GM12801 (cell line): ENCODE measurements around the gene SERPINB13.

Source experiments
- TF ChIP-seq, protein P1 (sequence below): IDR thresholded peaks from one replicate; pipeline ENCODE4 v1.5.1; 2011; ENCODE audit warnings: control low read depth; ENCODE audit not compliant: insufficient read length; ENCODE audit errors: extremely low read depth

SERPINB13 gene

DNA sequence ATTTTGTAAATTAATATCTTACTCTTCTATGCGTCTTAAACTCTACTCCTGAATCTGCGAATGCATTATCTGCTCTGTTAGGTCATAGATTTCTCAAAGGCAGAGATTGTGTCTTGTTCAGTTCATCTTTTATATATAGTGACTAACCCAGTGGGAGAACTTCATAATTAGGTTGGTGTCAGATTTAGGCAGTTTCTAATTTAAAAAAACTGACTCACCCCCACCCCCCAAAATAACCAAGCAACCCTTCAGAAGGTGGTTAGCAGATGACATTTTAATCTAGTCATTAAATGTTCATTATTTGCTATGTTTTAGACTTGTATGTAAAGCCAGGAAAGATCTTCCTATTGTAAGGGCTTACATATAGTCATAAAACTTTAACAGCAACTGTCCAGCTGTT, 34.6 kb upstream of the SERPINB13 start:
- TF ChIP-seq, protein P1, sequence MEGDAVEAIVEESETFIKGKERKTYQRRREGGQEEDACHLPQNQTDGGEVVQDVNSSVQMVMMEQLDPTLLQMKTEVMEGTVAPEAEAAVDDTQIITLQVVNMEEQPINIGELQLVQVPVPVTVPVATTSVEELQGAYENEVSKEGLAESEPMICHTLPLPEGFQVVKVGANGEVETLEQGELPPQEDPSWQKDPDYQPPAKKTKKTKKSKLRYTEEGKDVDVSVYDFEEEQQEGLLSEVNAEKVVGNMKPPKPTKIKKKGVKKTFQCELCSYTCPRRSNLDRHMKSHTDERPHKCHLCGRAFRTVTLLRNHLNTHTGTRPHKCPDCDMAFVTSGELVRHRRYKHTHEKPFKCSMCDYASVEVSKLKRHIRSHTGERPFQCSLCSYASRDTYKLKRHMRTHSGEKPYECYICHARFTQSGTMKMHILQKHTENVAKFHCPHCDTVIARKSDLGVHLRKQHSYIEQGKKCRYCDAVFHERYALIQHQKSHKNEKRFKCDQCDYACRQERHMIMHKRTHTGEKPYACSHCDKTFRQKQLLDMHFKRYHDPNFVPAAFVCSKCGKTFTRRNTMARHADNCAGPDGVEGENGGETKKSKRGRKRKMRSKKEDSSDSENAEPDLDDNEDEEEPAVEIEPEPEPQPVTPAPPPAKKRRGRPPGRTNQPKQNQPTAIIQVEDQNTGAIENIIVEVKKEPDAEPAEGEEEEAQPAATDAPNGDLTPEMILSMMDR, result no peak

DNA sequence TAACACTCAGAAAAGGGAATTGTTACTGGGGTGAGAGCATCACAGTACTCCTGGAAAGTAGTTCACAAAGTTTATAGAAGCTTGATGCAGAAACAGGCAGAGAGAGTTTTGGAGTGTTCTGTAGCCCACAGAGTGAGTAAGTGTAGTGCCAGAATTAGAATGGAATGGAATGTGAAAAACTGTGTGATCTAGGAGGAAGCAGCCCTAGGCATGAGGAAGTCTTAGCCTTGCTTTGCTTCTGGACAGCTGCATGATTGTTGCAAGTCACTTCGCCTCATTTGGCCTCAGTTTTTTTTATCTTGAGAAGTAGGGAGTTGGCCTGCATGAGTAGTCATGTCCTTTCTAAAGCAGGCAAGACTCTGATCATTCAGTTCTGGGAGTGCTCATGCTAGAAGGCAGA, 34.1 kb upstream of the SERPINB13 start:
- TF ChIP-seq, protein P1, result no peak

DNA sequence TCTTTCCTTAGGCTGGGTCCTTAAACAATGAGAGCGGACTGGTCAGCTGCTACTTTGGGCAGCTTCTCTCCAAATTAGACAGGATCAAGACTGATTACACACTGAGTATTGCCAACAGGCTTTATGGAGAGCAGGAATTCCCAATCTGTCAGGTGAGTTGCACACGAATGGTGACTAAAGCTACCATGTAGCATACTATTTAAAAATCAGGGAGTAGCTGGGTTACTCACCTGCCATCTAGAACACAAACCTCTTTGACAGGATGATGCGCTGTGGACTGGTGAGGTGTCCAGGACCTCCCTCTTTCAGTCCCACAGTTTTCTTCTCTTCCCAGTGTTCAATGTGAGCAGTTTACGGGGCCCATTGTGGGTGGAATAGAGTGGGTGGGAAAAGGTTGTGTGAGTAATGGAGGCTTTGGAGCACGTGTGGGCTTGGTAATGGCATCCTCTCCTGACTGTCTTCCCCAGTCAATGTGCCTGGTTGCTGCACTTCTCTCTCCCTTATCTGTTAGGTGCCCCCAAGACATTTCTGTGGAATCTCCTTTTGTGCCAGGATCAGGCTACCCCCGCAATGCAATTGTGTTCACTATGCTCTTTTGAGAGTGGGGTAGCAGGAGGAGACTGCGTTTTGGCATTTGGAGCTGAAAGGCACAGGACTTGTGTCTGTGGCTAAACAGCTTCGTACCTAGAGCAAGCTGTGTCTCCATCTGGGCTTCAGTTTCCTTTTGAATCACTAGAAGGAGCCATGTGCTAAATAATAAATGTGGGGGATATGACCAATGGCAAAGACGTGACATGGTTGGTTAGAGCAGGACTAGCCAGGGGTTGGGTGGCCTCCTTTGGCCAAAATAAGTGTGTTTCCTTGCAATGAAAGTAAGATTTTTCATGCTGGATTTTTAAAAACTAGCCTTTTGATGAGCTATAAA, 27.3 kb upstream of the SERPINB13 start:
- TF ChIP-seq, protein P1, result no peak

DNA sequence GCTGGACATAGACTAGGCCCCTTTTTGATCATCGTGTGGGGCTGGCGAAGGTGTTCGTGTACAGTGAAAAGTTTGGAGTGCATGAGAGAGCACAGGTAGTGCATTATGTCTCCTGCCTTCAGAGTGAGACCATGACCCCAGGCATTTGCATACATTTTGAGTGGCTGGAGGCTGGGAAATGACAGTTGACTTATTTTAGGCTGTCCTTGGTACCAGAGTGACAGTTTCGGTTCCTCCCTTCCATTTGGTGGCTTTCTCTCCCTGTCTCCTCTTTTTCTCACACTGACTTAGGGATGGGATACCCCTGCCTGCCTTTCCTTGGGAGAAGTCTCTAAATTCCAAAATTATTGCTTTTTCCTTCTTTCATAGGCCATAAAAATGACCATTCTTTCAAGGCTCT, 24.9 kb upstream of the SERPINB13 start:
- TF ChIP-seq, protein P1, result no peak

DNA sequence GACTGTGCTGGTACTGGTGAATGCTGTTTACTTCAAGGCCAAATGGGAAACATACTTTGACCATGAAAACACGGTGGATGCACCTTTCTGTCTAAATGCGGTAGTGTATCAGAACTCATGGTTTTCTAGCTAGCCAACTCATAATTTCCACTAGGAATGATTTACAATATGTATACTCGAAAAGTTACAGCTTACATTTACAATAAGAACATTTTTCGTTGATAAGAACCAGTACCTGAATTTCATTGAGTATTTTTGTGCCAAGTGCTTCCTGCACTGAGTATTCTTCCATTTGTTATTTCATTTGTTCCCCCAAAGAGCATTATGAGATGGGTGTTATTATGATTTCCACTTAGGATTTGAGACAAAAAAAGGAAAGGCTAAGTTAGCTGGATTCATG, 23.1 kb upstream of the SERPINB13 start:
- TF ChIP-seq, protein P1, result no peak

DNA sequence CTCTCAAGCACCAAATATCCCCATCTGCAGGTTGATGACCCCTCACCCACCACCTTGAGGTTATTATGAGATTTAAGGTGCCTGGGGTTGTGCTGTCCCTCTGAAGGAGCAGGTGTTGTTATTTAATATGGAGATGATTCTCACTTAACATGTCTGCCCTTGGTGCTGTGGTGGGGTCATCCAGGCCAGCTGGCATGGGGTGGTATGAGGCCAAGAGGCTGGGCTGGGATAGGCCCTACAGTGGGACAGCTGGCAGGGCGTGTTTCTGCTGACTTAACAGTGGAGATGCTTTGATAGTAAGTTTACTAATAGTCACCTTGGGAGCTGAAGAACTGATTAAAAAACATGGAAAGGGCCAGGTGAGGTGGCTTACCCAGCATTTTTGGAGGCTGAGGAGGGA, 22.6 kb upstream of the SERPINB13 start:
- TF ChIP-seq, protein P1, result no peak

DNA sequence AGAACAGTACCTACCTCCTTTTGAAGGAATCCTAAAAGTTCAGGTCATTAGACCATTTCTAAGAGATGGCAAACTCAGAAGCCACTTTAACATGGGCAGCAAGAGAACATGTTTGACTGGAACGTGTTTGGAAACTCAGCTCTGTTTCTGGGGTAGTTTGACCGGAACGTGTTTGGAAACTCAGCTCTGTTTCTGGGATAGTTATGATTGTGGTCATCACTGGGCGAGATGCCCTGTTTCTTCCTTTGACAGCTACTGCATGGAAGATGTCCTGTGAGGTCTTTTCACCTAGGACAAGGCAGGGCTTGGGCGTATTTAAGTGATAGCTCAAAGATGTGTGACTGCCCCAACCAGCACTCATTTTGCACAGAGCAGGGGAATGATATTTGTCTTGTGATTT, 19.9 kb upstream of the SERPINB13 start:
- TF ChIP-seq, protein P1, result no peak
